Measurements from ENCODE around the gene ABCG2.

ABCG2 gene

DNA sequence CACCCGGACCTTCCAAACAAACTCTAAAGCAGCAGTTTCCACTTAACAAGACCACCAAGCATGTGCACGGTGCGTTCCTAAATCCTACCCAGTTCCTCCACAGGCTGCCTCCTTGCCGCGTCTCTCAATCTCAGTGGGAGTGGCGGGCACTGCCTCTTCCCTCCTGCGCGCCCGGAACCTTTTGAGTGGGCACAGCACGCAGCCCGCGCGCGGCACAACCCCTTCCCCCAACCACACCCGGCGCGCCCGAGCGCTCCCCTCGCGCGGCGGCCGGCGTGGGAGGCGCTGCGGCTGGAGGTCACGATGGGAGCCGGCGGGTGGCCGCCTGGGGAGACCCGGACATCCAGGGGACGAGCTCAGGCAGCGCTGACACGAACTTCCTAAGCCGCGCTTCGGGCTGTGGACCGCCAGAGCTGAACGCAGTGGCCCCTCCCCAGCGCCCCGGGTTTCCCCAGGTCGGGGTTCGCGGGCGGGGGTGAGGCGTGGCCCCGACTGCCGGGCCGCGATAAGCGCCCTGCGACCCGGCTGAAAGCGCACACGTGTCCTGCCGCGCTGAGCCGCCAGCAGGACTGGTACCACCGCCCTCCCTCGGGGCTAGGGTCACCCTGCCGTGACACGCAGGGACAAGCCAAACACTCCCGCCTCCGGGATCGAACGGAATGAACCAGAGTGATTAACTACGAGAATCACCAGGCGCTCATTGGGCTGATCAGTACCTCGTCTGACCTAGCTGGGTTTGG is at the start of gene ABCG2:
Gene ABCG2 (minus strand): TSS at position 151 of the 740 bp plus-strand sequence. CDS start 18,644 bp downstream, outside the sequence.
- DNase-seq: peak; percentile 28

GRCh38 chr4:88208156-88208555 is 49.7 kb upstream of the ABCG2 start:
- DNase-seq: no peak

GRCh38 chr4:88207171-88207570 is 48.7 kb upstream of the ABCG2 start:
- no peak for DNase-seq

DNA sequence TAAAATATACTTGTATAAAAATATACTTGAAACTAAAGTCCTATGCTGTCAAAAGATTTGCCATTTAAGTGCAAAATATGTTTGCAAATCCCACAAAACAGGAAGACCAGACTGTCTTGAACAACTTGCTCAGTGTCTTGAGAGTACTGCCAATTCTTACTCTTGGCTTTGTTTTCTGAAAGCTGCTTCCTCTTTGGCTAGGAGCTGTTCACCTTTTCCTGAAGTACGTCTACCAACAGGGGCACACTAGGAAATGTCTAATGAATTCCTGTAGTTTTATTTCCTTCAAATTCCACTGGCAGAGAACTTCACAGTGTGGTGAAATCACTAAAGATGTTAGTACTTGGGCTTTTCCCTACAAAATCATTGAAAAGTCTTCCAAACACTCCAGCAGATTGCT is 46.4 kb upstream of the ABCG2 start:
- DNase-seq: no peak

DNA sequence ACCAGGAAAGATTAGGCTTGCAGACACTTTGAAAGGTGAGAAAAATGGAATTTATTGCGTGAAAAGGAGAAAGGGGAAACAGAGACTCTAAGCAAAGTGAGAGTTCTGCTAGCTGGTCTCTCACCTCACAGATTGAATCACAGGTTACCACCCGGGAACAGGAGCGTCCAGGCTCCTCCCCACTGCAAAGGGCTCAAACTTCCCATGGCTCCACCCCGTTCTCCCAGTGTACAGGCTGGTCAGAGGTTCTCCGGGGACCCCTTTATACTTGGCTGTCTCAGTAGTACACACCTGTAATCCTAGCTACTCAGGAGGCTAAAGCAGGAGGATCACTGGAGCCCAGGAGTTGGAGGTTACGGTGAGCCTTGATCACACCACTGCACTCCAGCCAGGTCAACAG is 44.0 kb upstream of the ABCG2 start:
- DNase-seq: no peak

DNA sequence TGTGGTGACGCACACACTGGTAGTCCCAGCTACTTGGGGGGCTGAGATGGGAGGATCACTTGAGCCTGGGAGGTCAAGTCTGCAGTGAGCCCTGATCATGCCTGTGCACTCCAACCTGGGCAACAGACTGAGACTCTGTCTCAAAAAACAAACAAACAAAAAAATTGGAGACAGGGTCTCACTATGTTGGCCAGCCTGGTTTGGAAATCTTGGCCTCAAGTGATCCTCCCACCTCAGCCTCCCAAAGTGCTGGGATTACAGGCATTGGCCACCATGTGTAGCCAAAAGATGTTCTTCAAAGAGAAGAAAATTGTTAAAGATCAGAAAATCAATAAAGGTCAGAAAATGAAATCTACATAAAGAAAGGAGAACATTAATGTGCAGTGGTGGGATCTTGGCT is 41.7 kb upstream of the ABCG2 start:
- DNase-seq: no peak

DNA sequence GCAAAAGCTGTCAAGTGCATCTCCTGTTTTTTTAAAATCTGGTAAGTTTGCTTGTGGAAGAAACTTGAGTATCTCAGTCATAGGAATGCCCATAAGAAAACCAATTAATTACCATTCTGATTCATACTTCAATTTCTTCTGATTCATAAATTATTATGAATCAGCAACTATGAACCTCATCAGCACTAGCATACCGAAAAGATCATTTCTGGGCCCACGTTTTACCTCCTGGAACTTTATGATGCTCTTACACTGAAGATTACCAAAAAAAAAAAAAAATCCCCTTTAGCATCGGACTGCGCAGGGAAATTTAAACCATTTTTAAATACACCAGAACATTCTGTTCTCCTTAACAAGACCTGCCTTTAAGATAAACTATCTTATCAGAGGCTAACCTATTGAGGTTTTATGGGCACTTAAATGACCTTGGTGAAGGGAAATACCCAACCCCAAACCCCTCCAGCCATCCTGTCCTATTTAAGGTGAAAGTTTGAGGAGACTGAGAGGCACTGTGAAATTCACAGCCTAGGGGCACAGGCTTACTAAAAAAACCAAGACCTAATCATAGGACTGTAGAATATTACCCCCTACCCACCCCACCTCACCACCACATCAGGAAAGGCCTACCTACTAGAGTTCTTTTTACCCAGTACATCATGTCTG is 38.2 kb upstream of the ABCG2 start:
- DNase-seq: no peak

DNA sequence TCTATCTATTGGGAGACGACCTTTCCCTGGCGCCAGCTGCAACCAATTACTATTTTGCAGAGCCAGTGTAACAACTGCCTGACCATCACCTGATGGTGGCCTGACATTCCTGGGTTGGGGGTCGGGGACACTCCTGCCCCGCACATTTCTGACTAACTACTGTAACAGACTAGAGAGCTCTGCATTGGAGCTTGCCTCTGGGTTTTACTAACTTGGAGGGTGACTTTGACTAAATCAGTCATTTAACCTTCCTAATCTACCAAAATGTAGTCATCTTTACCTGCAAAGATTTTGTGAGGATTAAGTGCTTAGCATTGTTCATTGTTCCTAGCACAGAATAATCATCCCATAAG is 37.5 kb upstream of the ABCG2 start:
- no peak for DNase-seq

DNA sequence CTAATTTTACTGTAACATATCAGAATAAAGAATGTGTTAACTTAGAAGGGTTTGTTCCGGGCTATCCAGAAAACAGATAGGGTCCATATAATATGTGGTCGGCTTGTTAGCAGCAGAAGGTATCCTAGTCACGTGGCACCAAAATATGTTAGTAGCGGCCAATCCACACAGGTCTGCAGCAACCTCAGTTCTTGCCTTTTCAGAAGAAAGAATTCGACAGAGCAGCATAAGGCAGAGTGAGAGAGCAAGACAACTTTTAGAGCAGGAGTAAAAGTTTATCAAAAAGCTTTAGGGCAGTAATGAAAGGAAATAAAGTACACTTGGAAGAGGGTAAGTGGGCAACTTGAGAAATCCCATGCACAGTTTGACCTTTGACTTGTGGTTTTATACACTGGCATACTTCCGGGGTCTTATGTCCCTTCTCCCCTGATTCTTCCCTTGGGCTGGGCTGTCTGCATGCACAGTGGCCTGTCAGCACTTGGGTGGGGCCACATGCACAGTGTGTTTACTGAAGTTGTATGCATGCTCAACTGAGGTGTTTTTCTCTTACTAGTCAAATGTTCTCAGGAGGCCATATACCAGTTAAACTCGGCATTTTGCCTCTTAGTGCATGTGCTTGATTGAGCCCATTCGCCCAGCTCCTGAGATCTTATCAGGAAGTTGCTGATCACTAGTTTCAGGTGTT is 37.0 kb upstream of the ABCG2 start:
- DNase-seq: no peak

DNA sequence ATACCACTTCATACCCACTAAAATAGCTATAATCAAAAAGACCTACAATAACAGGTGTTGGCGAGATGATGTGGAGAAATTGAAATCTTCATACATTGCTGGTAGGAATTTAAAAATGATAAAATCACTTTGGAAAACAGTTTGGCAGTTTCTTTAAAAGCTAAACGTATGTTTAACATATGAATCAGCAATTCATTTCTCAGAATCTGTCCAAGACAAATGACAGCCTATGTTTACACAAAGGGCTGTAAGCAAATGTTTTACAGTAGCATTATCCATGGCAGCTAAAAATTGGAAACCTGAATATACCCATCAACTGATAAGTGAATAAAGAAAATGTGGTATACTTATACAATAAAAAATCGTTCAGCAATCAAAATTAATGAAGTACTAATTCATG is 33.0 kb upstream of the ABCG2 start:
- DNase-seq: no peak

- no peak for DNase-seq
Observed at GRCh38 chr4:88189881-88190585, 31.6 kb upstream of the ABCG2 start.

DNA sequence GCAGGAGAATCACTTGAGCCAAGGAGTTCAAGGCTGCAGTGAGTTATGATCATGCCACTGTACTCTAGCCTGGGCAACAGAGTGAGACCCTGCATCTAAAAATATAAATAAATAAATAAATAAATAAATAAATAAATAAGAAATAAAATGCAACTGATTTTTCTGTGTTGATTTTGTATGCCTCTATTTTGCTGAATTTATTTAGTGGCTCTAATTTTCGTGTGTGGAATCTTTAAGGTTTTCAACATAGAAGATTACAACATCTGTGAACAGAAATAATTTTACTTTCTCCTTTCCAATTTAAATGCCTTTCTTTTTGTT is 30.9 kb upstream of the ABCG2 start:
- no peak for DNase-seq

GRCh38 chr4:88188738-88189417 is 30.4 kb upstream of the ABCG2 start:
- peak; percentile 14 for DNase-seq

- no peak for DNase-seq
Observed at GRCh38 chr4:88187766-88188165, 29.3 kb upstream of the ABCG2 start.

DNA sequence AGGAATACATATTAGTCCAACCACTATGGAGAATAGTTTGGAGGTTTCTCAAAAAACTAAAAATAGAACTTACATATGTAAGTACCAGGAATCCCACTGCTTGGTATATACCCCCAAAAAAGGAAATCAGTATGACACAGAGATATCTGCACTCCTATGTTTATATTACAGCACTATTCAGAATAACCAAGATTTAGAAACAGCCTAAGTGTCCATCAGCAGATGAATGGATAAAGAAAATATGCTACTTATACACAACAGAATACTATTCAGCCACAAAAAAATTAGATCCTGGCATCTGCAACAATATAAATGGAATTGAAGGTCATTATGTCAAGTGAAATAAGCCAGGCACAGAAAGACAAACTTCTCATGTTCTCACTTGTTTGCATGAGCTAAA is 27.5 kb upstream of the ABCG2 start:
- no peak for DNase-seq

- DNase-seq: no peak
Observed at GRCh38 chr4:88179261-88179660, 20.8 kb upstream of the ABCG2 start.

- no peak for DNase-seq
Observed at GRCh38 chr4:88178626-88179231, 20.3 kb upstream of the ABCG2 start.

- DNase-seq: no peak
Observed at GRCh38 chr4:88177983-88178625, 19.7 kb upstream of the ABCG2 start.

DNA sequence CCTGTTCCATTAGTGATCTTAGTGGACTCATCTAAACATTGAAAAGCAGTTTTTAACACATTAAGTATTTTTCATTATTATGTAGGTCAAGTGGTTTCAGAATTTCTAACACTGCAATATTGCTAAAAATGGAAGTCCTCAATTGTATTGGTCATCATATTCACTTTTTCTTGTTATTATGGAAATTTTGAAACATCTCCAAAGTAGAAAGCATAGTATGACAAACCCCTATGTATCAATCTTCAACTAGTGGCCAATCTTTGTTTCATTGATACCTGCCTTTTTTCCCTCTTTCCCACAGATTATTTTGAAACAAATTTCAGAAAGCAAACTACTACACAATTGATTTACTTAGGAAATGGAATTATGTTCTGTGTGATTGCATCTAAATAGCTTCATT is 14.5 kb upstream of the ABCG2 start:
- no peak for DNase-seq

DNA sequence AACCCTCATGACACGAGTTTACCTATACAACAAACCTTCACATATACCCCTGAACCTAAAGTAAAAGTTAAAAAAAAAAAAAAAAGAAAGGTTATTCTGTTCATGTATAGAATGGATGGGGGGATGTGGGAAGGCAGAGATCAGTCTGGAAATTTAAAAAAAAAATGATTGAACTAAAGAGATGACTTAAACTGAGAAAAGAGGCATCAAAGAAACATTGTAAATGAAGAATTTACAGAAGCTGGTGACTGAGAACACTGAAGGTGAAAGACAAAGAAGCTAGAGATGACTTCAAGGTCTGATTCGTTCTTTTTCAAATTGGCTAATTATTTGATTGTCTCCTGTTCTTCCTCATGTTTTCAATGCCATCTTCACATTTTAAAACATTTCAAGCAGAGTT is 12.8 kb upstream of the ABCG2 start:
- no peak for DNase-seq

GRCh38 chr4:88169298-88169697 is 10.9 kb upstream of the ABCG2 start:
- no peak for DNase-seq

DNA sequence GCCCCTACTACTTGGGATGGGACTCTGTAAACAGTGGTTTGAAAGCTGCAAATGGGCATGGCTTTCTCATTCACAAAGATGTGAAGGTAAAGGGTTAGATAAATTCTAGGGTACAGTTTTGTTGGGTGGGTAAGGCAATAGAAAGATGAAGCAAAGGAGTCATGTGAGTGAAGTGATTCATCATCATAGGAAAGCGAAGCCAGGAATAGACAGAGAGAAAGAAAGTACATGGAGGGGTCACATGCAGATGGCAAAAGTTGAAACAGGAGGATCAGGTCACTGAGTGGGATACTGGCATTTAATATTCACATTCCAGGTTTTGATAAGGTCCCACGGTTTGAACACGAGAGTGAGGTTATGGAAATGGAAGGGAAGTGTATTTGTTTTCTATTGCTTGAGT is 8.2 kb upstream of the ABCG2 start:
- DNase-seq: no peak

All from stimulated activated CD4-positive, alpha-beta T cell treated with anti-CD3 and anti-CD28 coated beads, Interleukin-1b, Interleukin-23, amount 100 ng/mL, for 48 hours (primary cell).